ENCODE data around the gene PDE8B.

Gene PDE8B

DNA sequence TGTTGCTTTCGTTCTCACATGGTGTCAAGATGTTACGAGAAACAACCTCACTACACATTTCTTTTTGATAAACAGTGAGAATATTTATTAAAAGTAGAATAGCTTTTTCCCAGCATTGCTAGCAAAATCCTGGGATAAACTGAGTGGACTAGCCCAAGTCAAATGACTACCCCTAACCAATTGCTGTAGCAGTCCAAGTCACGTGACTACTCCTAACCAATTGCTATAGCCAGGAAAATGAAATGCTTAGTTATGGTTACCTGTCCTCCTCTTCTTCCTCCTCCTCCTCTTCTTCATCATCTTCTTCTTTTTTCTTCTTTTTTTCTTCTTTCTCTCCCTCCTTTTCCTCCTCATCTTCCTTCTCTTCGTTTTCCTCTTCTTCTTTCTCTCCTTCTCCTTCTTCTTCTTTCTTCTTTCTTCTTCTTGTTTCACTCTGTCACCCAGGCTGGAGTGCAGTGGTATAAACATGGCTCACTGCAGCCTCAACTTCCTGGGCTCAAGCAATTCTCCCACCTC, 85.4 kb downstream of the PDE8B start:
- no peak for DNase-seq

DNA sequence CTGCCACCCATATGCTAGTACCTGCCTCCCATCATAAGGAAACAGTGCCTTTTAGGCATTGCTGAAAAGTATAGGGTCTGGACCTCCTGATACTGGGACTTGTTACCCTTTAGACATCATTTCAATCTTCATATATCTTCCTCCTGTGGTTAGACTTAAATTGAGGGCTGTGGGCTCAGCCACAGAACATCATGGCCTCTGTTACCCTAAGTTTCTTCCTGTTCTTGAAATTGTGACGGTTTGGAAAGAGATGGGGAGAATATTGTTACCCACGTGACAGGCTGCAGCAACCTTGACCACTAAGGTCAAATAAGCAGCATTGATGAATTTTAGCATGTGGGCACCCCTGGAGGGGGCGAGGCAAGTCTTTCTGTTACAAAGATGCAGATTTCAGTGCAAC, 87.7 kb downstream of the PDE8B start:
- DNase-seq: no peak

DNA sequence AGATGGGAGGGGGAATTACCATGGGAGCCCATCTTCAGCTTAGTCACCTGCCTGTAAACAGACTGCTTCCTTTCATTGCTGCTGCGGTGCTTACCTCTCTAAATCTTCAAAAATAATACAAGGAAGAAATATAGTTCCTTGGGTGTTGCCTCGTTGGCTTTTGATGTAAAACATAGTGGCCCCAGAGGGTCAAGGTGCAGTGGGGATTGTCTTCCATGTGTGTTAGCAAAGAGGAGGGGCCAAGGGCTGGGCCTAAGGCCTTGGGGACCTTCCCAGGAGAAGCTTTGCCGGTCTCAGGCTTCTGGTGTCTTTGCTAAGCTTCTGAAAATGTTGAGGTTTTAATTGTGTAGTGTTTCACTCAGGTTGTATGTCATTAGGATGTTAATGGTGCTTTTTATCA, 90.0 kb downstream of the PDE8B start:
- no peak for DNase-seq

DNA sequence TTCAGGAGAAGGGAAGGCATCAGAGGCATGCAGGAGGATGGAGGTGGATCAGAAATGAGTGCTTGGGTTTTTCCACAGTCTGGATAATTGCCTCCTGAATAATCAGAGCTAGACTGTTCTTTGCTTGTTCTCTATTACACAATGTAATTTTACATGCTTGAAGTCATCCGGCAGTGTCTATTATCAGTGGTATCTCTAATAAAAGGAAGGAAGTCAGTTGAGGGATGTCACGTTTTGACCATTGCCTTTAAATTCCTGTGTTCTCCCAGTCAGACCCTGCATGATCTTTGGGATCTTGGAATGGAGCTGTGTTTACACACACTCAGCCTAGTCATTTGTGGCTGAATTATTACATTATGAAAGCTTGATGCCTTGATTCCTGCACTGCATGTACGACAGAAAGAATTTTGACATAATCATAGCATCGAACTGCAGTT, 91.0 kb downstream of the PDE8B start:
- DNase-seq: no peak

DNA sequence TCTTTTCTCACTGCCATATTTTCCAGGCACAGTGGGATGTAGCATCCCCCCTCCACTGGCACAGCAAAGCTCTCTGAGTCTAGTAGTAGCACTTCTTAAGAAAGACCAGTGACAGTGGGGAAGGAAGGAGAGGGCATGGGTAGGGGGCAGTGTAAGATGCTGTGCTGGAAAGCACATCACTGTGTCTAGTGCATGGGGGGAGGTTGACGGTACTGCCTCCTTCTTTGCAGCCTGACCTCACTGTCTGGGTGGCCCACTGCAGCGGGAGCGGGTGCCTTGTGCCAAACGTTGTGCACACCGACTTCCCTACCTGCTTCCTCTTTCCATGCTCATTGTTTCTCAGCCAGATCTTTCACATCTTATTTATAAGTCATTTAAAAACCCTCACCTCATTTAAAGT, 91.8 kb downstream of the PDE8B start:
- DNase-seq: no peak

DNA sequence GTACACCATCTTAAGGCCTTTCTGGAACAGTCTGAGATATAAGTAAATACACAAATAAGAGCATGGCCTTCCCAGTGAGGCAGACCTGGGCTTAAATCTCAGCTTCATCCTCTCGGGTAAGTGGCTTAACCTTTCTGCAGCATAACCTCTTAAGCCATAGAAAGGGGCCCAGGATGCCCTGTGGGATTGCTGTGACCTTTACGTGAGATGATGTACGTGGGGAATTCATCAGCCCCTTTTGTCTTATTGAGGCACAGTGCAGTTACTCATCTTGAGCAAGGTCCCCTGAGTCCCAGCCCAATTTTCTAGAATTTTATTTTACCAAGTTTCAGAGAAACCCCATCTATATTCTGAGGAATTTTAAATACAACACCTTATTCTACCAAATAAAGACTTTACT, 92.2 kb downstream of the PDE8B start:
- DNase-seq: no peak

DNA sequence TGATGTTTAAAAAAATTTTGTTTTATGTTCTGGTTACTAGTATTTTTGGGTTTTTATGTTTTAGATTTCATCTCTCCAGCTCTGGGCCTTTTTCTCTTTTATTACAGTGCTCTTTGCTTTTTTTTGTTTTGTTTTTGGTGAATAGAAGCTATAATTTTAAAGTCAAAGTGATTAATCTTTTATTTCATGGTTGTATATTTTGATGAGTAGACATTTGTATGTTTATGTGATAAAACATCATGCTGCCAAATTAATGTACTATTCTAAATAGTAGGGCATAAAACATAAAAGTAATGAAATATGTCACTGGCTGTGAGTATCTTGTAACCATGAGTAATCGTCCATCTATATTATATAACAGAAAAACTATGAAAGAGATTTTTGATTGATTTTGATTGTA, 93.9 kb downstream of the PDE8B start:
- no peak for DNase-seq

DNA sequence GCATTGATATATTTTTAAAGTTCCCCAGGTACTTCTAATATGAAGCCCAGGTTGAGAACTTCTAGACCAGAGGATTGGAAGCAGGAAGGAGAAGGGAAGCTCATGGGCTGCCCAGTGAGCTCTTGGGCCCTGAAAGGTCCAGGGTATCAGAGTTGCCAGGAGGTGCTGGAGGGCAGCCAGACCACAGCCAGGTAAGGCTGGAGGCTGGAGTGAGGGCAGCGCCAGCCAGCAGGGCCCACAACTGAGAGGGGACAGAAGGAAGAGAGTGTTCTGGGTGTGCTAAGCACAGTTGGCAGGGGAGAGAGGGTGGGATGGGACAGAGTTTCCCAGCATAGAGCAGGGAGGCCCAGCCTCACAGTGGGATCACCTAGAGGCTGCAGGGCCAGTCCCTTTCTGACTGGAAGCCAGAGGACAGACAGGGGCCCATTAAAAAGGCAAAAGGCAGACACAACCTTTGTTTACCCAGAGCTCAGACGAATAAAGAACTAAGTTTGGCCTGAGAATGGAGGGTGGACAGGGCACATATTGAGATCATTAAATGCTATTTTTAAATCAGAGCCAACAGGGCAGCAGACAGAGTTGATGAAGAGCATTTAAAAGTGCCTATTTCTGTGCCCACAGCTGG, 94.9 kb downstream of the PDE8B start:
- DNase-seq: no peak

DNA sequence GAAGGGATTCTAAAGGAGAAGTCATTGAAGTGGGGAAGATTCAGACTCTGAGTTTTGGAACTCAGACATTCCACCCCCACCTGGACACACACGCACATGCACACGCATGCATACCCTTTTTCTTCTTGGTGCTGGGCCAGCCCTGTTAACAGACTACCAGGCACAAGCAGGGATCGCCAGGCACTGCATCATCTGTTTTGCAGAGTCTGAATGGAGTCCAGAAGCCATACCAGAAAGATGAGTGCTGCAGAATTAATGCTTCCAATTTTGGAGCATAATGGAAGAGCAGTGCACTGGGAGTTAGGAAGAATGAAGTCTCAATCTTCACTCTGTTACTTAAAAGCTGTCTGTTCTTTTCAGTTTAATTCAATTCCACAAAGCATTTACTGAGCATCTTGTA, 95.5 kb downstream of the PDE8B start:
- DNase-seq: no peak

DNA sequence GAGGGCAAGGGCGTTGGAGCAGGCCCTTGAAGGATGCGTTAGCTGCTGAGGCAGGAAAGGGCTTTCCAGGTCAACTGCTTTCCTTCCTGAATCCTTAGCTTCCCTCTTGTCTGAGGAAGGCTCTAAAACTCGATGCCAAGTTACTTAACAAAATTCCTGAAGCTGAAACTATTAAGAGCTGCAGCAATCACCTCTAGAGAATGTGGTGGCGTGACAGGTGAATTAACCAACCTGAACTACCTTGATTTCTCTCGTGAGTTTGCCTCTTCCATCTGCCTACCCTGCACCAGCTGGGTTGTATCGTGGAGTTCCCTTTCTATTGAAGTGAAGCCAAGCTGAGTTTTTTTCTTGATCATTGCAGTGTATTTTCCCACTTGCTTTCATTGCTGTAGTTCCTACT, 96.1 kb downstream of the PDE8B start:
- DNase-seq: no peak

DNA sequence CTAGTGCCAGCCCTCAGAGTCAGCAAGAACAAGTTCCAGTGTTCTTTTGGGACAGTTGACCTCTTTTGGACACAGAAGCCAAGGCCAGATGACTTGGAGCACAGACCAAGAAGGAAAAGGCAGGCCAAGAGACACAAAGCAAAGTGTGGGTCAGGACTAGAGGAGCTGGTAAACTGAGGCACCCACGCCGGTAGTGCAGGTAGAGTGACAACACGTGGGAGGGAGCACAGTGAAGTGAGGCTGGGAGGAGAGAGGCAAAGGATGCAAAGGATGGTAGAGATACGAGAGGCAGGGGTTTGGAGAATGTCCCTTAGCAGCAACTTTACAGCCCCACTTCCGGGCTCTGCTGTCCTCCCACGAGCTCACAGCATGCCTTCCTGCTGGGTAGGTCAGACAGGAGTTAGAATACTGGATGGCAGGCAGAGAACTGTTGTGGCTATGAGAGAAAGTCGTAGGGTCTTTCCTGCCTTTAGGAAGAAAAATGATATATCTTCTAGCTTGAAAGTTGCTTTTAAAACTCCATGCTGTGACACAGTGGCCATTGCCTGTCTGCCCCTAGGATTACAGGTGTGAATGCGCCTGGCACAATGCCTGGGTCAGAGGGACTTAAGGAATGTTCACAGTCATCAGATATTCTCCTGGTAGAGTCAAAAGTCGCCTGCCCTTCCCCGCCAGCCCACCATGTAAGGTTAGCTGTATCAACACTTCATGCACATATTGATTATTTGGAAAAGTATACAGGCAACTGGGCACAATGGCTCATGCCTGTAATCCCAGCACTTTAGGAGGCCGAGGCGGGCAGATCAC, 97.9 kb downstream of the PDE8B start:
- no peak for DNase-seq

DNA sequence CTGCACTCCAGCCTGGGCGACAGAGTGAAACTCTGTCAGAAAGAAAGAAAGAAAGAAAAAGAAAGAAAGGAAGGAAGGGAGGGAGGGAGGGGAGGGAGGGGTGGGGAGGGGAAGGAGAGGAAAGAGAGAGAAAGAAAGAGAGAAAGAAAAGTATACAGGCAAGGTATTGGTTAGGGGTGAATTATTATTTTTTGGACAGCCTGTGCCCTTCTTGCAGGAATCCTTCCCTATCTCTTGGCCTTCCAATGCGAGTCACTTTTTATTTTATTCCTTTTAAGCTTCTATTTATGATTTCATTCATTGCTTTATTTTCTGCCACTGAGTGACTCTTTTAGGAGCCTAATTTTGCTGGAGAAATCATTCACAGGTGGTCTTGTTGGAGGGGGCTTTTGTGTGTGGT, 98.7 kb downstream of the PDE8B start:
- no peak for DNase-seq

DNA sequence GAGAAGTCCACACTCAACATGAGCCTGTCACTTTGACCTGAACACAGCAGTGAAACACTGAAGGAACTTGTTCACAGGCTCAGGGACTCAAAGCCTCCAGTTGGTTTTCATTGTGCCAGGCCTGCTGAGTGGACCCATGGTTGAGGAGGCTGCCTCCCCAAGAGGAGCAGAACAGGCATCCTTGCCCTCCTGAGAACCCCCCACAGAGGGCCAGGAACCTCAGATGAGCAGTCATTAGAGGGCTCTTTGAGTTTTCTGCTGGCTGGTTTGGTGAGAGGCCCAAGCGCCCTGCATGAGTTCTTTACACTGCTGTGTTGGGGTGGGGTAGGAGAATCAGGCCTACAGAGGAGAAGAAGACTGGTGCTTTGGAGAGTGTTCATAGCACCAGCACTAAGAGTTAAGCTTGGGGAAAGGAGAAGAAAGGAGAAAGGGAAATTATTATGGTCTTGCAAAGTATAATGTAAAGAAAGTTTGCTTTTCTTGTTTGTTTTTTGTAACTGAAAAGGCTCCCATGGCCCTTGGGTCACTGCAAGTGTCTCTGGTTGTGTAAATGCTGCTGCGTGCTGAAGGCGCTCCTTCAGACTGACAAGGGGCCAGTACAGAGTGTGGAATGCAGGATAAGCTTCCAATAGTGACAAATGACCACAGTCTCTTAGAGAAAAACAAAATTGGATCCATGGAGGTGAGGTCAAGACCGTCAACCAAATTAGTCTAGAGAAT, 100.2 kb downstream of the PDE8B start:
- DNase-seq: no peak

DNA sequence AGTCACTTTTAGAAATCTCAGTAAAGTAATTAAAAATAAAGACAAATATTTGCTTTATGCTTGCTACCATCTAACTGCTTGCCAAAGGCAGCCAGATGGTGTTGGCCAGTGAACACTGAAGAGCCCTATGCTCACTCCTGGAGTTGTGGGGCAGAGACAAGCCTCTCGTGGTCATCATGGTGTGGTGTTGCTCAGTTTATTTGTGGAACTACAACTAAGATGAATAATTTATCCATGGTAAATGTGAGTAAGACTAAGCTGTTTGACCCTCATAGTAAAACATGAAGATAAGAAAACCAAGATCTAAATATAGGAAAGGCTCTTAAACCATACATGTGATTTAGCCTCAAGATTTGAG, 100.7 kb downstream of the PDE8B start:
- DNase-seq: no peak

DNA sequence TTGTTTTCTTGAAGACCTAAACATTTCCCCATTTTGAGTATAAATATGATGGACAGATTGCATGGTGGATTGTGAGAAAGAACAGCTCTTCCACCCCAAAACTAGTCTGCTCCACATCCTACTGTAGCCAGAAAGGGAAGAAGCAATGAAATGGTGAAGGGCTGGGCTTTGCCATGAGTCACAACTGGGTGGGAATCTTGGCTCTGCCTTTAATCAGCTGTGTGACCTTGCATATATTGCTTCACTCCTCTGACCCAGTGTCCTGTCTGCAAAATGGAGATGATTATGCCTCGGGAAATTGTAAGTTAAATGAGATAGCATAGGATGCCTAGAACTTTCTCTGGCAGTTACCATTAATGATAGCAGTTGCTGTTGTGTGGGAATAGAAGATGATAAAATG, 101.9 kb downstream of the PDE8B start:
- DNase-seq: no peak

DNA sequence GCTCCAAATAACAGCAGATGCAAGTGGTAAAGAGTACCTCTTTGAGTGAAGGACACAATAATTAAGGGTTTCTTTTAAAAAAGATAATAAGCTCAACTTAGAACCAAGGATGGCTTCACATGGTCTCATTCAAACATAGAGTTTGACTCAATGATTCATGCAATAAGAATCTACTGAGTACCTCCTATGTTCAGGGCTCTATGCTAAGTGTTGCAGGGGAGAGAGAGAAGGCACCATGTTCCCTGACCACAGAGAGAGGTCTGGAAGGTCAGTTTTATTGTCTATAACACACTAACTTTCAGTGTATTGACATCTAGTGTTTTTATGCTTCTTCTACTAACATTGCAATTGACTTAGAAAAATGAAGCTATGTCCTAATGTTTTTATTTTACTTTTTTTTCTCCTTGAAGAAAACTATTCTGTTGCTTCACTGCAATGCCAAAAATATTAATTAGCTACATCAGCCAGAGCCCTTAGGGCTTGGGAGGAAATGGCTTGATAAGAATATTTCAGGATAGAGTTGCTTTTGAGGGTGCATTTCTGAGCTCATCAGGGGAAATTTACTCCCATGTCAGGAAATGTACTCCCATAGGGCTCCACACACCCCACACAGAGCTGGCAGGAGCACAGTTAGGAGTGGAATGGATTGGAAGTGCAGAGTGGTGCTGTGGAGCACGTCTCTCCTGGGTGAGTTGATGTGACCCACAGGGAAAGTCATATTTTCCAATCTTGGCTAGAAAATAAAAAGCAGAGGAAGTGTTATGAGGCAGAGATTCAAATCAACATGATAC, 106.6 kb downstream of the PDE8B start:
- DNase-seq: no peak

DNA sequence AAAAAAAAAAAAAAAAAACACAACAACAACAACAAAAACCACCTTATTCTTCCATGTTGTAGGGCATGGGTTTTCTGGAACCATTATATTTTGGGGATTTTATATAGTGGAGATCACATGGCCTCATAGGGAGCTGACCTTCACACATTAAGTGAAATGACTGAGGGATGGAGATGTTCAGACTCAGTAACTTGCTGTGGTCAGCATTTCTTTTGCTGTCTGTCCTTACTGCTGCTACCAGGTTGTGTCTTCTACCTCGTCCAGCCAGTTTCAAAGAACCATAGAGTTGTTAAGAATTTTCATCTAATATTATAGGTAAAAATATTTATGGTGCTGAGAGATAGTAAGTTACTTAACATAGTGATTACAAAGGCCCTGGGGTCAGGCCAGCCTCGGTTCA, 107.6 kb downstream of the PDE8B start:
- DNase-seq: no peak

DNA sequence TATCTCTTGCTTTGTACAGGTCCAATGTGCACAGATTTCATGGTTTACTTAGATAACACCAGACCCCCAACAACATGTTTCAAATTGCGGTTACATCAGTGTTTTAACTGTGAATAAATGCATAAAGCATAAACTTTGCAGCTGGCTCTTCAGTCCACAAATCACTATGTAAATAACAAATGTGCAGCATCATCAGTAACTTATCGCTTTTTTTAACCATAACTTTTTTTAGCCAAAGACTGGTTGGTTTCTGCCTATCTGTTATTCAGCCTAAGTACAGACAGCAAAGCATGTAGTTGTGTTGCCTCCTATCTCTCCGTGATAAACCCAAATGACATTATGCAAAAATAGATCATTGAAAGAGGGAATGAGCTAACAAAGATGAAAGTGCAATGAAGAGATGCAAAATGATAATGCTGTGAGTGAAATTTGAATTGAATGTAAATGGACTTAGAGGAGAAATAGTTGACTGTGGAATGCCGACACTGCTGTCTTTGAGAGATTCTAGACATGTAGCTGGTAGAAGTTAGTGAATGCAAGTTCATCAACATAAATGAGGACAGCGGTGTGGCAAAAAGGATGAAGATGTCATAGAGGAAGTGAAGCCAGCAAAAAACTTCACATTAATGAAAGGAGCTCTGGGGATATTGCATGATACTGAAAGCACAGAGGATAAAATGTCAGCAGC, 108.8 kb downstream of the PDE8B start:
- no peak for DNase-seq

DNA sequence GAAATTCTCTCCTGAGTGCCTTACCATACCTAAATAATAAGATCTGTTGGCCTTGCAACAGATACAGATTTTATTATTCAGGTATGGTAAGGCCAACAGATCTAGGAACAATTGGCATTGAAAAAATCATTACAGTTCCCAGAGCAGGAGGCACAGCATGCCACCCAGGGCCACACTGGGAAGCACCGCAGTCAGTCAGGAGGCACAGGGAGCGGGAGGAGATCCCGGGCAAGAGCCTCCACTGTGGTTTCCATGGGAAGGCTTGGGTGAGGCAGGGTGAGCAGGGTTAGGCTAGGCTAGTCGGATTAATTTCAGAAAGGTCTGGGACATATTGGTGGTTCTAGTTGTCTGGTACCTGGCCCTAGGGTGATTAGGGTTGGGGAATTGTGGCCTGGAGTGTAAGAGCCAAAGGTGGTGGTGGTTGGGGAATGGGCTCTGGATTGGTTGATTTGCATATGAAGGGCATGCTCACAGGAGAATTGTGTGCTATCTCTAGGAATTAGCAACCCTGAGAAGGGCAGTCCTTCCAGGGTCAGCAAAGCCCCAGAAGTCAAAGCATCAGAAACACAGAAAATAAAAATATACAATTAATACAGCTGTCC, 111.4 kb downstream of the PDE8B start:
- DNase-seq: no peak

DNA sequence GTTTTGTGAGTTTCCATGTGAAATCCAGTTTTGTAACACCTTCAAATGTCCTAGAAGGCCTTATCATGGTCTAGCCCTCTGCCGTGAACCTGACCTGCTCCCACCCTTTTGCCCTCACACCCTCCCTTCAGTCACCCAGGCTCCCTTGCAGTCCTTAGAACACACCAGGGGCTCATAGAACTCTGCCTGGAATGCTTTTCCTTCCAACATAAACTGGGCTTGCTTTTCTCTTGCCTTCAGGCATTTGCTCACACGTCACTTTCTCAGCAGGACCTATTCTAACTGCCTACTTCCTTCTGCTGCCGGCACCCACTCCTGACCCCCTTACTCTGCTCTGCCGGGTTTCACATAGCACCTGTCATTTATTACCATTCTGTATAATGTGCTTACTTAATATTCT, 111.9 kb downstream of the PDE8B start:
- no peak for DNase-seq

DNA sequence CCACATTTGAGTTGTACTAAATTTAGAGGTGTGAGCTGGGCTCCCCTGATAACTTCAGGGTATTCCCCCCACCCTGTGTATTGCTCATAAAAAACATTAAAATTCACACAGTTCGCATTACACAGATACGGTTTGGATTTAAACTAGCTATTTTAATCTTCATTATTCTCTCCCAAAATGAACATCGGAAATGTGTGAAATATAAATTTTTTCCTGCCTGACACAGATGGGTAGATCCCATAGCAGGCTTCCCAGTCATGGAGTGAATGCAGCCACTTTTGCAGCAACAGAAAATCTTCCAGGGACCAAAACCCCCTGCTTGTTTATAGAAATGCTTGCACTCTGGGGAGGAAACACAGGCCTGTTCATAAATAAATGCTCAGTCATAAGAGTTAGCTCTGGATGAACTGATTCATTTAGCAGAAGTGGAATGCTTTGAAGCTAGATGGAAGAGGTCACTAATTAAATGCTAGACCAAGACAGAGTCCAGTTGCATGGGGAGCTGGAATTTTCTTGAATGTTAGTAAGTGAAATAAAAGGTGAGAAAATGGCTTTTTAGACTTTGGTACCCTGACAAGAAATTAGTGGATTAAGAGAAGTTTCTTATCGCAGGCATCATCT, 115.6 kb downstream of the PDE8B start:
- no peak for DNase-seq
